ENCODE results near the gene GPC4. TPM values are rescaled to one million over a fixed set of nuclear protein-coding genes. Genes with fewer than 3 reads are reported as not detected.
"Not testable (repeated sequence)": the region's sequence is repeated elsewhere in the genome, so short reads cannot be mapped to it uniquely, and the experiment has no call there.

The GPC4 gene
- total and polyA plus RNA-seq, 4 donors: 7.8 to 17.8 (median 11.9) TPM

GRCh38 chrX:133330956-133331355 is 84.3 kb downstream of the GPC4 start:
- Histone ChIP-seq H3K4me3 (ENCODE audit: low read depth, low read length) (no peak overlapping the region), H3K4me1 (ENCODE audit: control insufficient read depth, insufficient read depth, low read length) (no peaks in the 10 kb centered on the region), H3K9me3 (ENCODE audit: control insufficient read depth, insufficient read depth, low read length) (no peaks in the 10 kb centered on the region), H3K27me3 (ENCODE audit: control insufficient read depth, insufficient read depth, low read length) (peaks cover 6% of the 10 kb centered on the region), H3K27ac (ENCODE audit: low read depth, low read length) (no peak overlapping the region), H3K36me3 (ENCODE audit: control insufficient read depth, insufficient read depth, low read length) (no peaks in the 10 kb centered on the region)
- WGBS (ENCODE audit: insufficient coverage): 52% methylated on average over 4 of the region's 4 CpGs
- DNase-seq (ENCODE audit: low read depth in 4 of 6, low spot score in 6 of 6): peak in 2 of 6 donors; percentile 19 to 59

- peaks cover 4% of the 10 kb centered on the region for H3K27me3 ChIP-seq (ENCODE audit: control insufficient read depth, insufficient read depth, low read length)
- no peaks in the 10 kb centered on the region for H3K4me1 ChIP-seq (ENCODE audit: control insufficient read depth, insufficient read depth, low read length)
These were observed 89.9 kb downstream of the GPC4 start for GRCh38 chrX:133325422-133325821.

GRCh38 chrX:133323431-133323830 is 91.9 kb downstream of the GPC4 start:
- peaks cover 4% of the 10 kb centered on the region for H3K27me3 ChIP-seq (ENCODE audit: control insufficient read depth, insufficient read depth, low read length)
- no peaks in the 10 kb centered on the region for H3K4me1 ChIP-seq (ENCODE audit: control insufficient read depth, insufficient read depth, low read length)
- H3K4me3 ChIP-seq (ENCODE audit: low read depth, low read length): no peak overlapping the region
- no peak for DNase-seq (ENCODE audit: low read depth in 4 of 6, low spot score in 6 of 6)
- no CpG with 5 or more reads among the region's 2 CpGs for WGBS (ENCODE audit: insufficient coverage)
- no peaks in the 10 kb centered on the region for H3K9me3 ChIP-seq (ENCODE audit: control insufficient read depth, insufficient read depth, low read length)
- H3K27ac ChIP-seq (ENCODE audit: low read depth, low read length): no peak overlapping the region
- no peaks in the 10 kb centered on the region for H3K36me3 ChIP-seq (ENCODE audit: control insufficient read depth, insufficient read depth, low read length)

More at GRCh38 chrX:133325422-133325821, 89.9 kb downstream of the GPC4 start:
- no peak overlapping the region for H3K4me3 ChIP-seq (ENCODE audit: low read depth, low read length)
- H3K9me3 ChIP-seq (ENCODE audit: control insufficient read depth, insufficient read depth, low read length): no peaks in the 10 kb centered on the region
- DNase-seq (ENCODE audit: low read depth in 4 of 6, low spot score in 6 of 6): no peak
- H3K36me3 ChIP-seq (ENCODE audit: control insufficient read depth, insufficient read depth, low read length): no peaks in the 10 kb centered on the region
- H3K27ac ChIP-seq (ENCODE audit: low read depth, low read length): peak overlapping the region; percentile 30

GRCh38 chrX:133322269-133322668 is 93.0 kb downstream of the GPC4 start:
- not testable (repeated sequence) for H3K4me3 ChIP-seq (ENCODE audit: low read depth, low read length); H3K36me3 ChIP-seq (ENCODE audit: control insufficient read depth, insufficient read depth, low read length); H3K27me3 ChIP-seq (ENCODE audit: control insufficient read depth, insufficient read depth, low read length); DNase-seq (ENCODE audit: low read depth in 4 of 6, low spot score in 6 of 6); H3K9me3 ChIP-seq (ENCODE audit: control insufficient read depth, insufficient read depth, low read length); H3K27ac ChIP-seq (ENCODE audit: low read depth, low read length); H3K4me1 ChIP-seq (ENCODE audit: control insufficient read depth, insufficient read depth, low read length)
- 78% methylated on average over 8 of the region's 9 CpGs for WGBS (ENCODE audit: insufficient coverage)

- Histone ChIP-seq H3K36me3 (ENCODE audit: control insufficient read depth, insufficient read depth, low read length) (no peaks in the 10 kb centered on the region), H3K4me3 (ENCODE audit: low read depth, low read length) (no peak overlapping the region), H3K4me1 (ENCODE audit: control insufficient read depth, insufficient read depth, low read length) (no peaks in the 10 kb centered on the region), H3K27me3 (ENCODE audit: control insufficient read depth, insufficient read depth, low read length) (peaks cover 4% of the 10 kb centered on the region), H3K27ac (ENCODE audit: low read depth, low read length) (no peak overlapping the region), H3K9me3 (ENCODE audit: control insufficient read depth, insufficient read depth, low read length) (no peaks in the 10 kb centered on the region)
- no peak for DNase-seq (ENCODE audit: low read depth in 4 of 6, low spot score in 6 of 6)
- WGBS (ENCODE audit: insufficient coverage): no CpG with 5 or more reads among the region's 1 CpG
These were observed 93.8 kb downstream of the GPC4 start for GRCh38 chrX:133321451-133321850.

GRCh38 chrX:133314281-133314680 is 101.0 kb downstream of the GPC4 start:
- no peak overlapping the region for H3K27ac ChIP-seq (ENCODE audit: low read depth, low read length)
- DNase-seq (ENCODE audit: low read depth in 4 of 6, low spot score in 6 of 6): no peak
- no peaks in the 10 kb centered on the region for H3K36me3 ChIP-seq (ENCODE audit: control insufficient read depth, insufficient read depth, low read length)
- H3K4me1 ChIP-seq (ENCODE audit: control insufficient read depth, insufficient read depth, low read length): no peaks in the 10 kb centered on the region
- H3K4me3 ChIP-seq (ENCODE audit: low read depth, low read length): no peak overlapping the region
- peaks cover 17% of the 10 kb centered on the region for H3K27me3 ChIP-seq (ENCODE audit: control insufficient read depth, insufficient read depth, low read length)
- H3K9me3 ChIP-seq (ENCODE audit: control insufficient read depth, insufficient read depth, low read length): no peaks in the 10 kb centered on the region

- Histone ChIP-seq H3K27me3 (ENCODE audit: control insufficient read depth, insufficient read depth, low read length) (peaks cover 24% of the 10 kb centered on the region), H3K4me3 (ENCODE audit: low read depth, low read length) (no peak overlapping the region), H3K27ac (ENCODE audit: low read depth, low read length) (peak overlapping the region; percentile 61), H3K9me3 (ENCODE audit: control insufficient read depth, insufficient read depth, low read length) (no peaks in the 10 kb centered on the region), H3K36me3 (ENCODE audit: control insufficient read depth, insufficient read depth, low read length) (peaks cover 3% of the 10 kb centered on the region), H3K4me1 (ENCODE audit: control insufficient read depth, insufficient read depth, low read length) (peaks cover 10% of the 10 kb centered on the region)
- 36% methylated on average over 2 of the region's 5 CpGs for WGBS (ENCODE audit: insufficient coverage)
- DNase-seq (ENCODE audit: low read depth in 4 of 6, low spot score in 6 of 6): peak in 2 of 6 donors; percentile 27 to 29
These were observed 106.8 kb downstream of the GPC4 start for GRCh38 chrX:133308499-133308897.

- H3K9me3 ChIP-seq (ENCODE audit: control insufficient read depth, insufficient read depth, low read length): no peaks in the 10 kb centered on the region
- H3K27ac ChIP-seq (ENCODE audit: low read depth, low read length): peak overlapping the region; percentile 61
- WGBS (ENCODE audit: insufficient coverage): 17% methylated on average over 5 of the region's 13 CpGs
- DNase-seq (ENCODE audit: low read depth in 4 of 6, low spot score in 6 of 6): peak in 5 of 6 donors; percentile 44 to 87 (median 58)
- H3K4me1 ChIP-seq (ENCODE audit: control insufficient read depth, insufficient read depth, low read length): peaks cover 10% of the 10 kb centered on the region
- peaks cover 3% of the 10 kb centered on the region for H3K36me3 ChIP-seq (ENCODE audit: control insufficient read depth, insufficient read depth, low read length)
- no peak overlapping the region for H3K4me3 ChIP-seq (ENCODE audit: low read depth, low read length)
- peaks cover 24% of the 10 kb centered on the region for H3K27me3 ChIP-seq (ENCODE audit: control insufficient read depth, insufficient read depth, low read length)
These were observed 107.4 kb downstream of the GPC4 start for GRCh38 chrX:133307637-133308498.

- Histone ChIP-seq H3K27me3 (ENCODE audit: control insufficient read depth, insufficient read depth, low read length) (peaks cover 21% of the 10 kb centered on the region), H3K4me3 (ENCODE audit: low read depth, low read length) (no peak overlapping the region), H3K9me3 (ENCODE audit: control insufficient read depth, insufficient read depth, low read length) (no peaks in the 10 kb centered on the region), H3K36me3 (ENCODE audit: control insufficient read depth, insufficient read depth, low read length) (peaks cover 3% of the 10 kb centered on the region), H3K4me1 (ENCODE audit: control insufficient read depth, insufficient read depth, low read length) (peaks cover 10% of the 10 kb centered on the region), H3K27ac (ENCODE audit: low read depth, low read length) (peak overlapping the region; percentile 34)
- DNase-seq (ENCODE audit: low read depth in 4 of 6, low spot score in 6 of 6): peak in 1 of 6 donors; percentile 2
- WGBS (ENCODE audit: insufficient coverage): 20% methylated on average over 1 of the region's 3 CpGs
These were observed 108.2 kb downstream of the GPC4 start for GRCh38 chrX:133307094-133307493.

- Histone ChIP-seq H3K36me3 (ENCODE audit: control insufficient read depth, insufficient read depth, low read length) (peaks cover 3% of the 10 kb centered on the region), H3K27me3 (ENCODE audit: control insufficient read depth, insufficient read depth, low read length) (peaks cover 14% of the 10 kb centered on the region), H3K27ac (ENCODE audit: low read depth, low read length) (peak overlapping the region; percentile 34), H3K9me3 (ENCODE audit: control insufficient read depth, insufficient read depth, low read length) (no peaks in the 10 kb centered on the region), H3K4me1 (ENCODE audit: control insufficient read depth, insufficient read depth, low read length) (peaks cover 10% of the 10 kb centered on the region), H3K4me3 (ENCODE audit: low read depth, low read length) (no peak overlapping the region)
- no peak for DNase-seq (ENCODE audit: low read depth in 4 of 6, low spot score in 6 of 6)
- 33% methylated on average over 1 of the region's 3 CpGs for WGBS (ENCODE audit: insufficient coverage)
These were observed 109.0 kb downstream of the GPC4 start for GRCh38 chrX:133306316-133306715.

All from spinal cord (tissue), 10 donors.